Epithelial cell of proximal tubule (primary cell): ENCODE results near the gene ICE2. TPM values are rescaled to one million over a fixed set of nuclear protein-coding genes. Genes with fewer than 3 reads are reported as not detected.

Experiments used
- DNase-seq: peaks from one replicate; pipeline ENCODE4 v3.0.0-alpha.2; 2011; ENCODE audit warnings: low read depth
- H3K4me3 ChIP-seq: 2 replicates; pipeline ENCODE4 v1.5.1; 2011; ENCODE audit warnings: low read depth, mild to moderate bottlenecking, low read length
- total RNA-seq: library from RNA; depleted of rRNA; stranded (reverse); fragments of >200 nt; gene quantifications from 2 replicates; pipeline ENCODE4 v1.2.3, GENCODE V29; 2015
- TF ChIP-seq, protein P1 (sequence below): conservative IDR thresholded peaks from 2 replicates; pipeline ENCODE4 v1.5.1; 2012; ENCODE audit warnings: low read depth, mild to moderate bottlenecking, low read length

ICE2 gene
- total RNA-seq, 1 donor from 2014 or later = 10.6 TPM

GRCh38 chr15:60376677-60377095, 102.3 kb downstream of the ICE2 start:
- no peak overlapping the region for H3K4me3 ChIP-seq
- no peak for DNase-seq
- TF ChIP-seq, protein P1, sequence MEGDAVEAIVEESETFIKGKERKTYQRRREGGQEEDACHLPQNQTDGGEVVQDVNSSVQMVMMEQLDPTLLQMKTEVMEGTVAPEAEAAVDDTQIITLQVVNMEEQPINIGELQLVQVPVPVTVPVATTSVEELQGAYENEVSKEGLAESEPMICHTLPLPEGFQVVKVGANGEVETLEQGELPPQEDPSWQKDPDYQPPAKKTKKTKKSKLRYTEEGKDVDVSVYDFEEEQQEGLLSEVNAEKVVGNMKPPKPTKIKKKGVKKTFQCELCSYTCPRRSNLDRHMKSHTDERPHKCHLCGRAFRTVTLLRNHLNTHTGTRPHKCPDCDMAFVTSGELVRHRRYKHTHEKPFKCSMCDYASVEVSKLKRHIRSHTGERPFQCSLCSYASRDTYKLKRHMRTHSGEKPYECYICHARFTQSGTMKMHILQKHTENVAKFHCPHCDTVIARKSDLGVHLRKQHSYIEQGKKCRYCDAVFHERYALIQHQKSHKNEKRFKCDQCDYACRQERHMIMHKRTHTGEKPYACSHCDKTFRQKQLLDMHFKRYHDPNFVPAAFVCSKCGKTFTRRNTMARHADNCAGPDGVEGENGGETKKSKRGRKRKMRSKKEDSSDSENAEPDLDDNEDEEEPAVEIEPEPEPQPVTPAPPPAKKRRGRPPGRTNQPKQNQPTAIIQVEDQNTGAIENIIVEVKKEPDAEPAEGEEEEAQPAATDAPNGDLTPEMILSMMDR = no peak

DNA sequence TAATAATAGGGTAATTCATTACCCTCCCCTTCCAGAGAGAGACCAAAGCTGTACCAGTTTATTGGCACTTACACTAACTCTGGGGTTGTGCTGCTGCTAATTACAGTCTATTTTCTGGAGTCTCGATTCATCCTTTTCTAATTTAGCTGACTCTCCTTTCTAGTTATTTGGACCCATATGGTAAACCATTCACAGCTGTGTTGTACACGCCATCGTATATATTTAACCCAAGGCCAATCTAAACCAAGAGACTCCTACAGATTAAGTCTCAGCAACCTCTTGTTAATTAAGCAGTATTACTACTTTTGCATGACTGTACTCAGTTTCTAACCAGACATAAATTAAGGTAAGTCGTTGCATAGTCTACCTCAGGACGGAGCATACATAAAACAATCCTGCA, 103.6 kb downstream of the ICE2 start:
- H3K4me3 ChIP-seq = no peak overlapping the region
- TF ChIP-seq, protein P1 = no peak
- DNase-seq = no peak

DNA sequence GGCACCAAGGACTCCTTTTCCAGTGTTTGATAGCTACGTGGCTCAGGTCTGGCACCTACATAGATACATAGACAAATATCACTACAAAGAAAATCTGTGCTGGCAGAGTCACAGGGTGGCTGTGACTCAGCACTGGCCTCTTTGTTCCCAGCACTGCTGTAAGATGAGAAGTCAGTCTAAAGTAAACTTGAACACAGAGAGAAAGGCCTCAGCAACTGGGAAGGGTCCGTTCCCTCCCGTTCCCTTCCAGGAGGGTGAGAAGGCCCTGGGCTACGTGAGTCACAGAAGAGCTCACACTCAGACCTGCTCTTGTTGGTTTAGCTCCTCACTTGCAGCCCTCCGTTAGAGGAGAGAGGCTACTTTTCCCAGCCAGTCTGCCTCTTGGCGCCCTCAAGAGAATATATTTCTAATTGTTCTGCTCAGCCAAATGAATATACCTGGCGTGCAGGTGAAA, 104.3 kb downstream of the ICE2 start:
- DNase-seq = peak; percentile 76
- TF ChIP-seq, protein P1 = no peak
- no peak overlapping the region for H3K4me3 ChIP-seq

DNA sequence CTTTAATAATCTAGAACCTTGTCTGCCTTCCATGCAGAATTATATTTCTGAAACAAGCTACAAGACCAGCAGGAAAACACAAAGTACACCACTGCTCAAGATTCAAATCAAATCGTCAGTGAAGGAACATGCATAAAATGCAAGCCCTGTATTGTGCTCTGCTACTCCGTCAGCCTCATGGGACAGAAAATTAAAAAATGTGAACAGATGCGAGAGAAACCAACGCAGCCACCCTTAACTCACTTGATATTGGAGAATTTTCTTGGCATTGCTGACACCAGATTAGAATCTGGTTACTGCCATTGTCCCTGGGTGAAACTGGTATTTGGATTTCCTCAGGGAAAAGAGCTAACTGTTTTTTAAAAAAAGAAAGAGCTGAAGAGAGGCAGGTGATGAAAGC, 104.7 kb downstream of the ICE2 start:
- DNase-seq = no peak

GRCh38 chr15:60373745-60374144, 105.2 kb downstream of the ICE2 start:
- DNase-seq = no peak
- TF ChIP-seq, protein P1 = no peak
- no peak overlapping the region for H3K4me3 ChIP-seq

More for the DNA sequence above, 104.7 kb downstream of the ICE2 start:
- H3K4me3 ChIP-seq = no peak overlapping the region
- TF ChIP-seq, protein P1 = no peak

DNA sequence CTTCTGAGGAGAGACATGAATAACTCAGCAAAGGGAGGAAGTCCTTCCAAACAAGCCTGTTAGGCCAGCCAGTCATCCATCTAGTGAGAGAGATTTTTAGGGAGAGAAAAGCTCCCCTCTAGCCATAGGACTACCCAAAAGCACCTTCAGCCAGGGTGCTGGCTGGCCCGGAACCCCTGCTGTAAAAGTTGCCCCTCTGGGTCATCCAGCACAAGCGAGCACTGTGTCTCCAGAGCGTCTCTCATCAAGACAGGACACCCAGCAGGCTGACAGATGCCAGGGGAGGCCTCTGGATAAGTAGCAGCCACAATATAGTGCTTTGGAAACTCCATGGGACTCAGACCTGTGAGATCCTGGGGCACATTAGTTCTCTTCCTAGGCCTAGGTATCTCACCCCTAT, 105.6 kb downstream of the ICE2 start:
- DNase-seq = no peak
- TF ChIP-seq, protein P1 = no peak

GRCh38 chr15:60372756-60373155, 106.2 kb downstream of the ICE2 start:
- H3K4me3 ChIP-seq = no peak overlapping the region
- TF ChIP-seq, protein P1 = no peak
- DNase-seq = no peak

More for the DNA sequence above, 105.6 kb downstream of the ICE2 start:
- H3K4me3 ChIP-seq = no peak overlapping the region
